WTC11 (cell line): ENCODE results near the gene SNX14.

ENCODE experiments used
- CBFB ChIP-seq: sonication (generic); formaldehyde crosslinking; IDR thresholded peaks from 2 replicates; pipeline ENCODE4 v1.8.1; 2022; ENCODE audit warnings: mild to moderate bottlenecking, low read depth, missing genetic modification reagents
- CREM ChIP-seq: sonication (generic); formaldehyde crosslinking; IDR thresholded peaks from 2 replicates; pipeline ENCODE4 v1.8.1; 2022; ENCODE audit warnings: mild to moderate bottlenecking, missing genetic modification reagents, moderate library complexity
- ELF4 ChIP-seq: sonication (generic); formaldehyde crosslinking; IDR thresholded peaks from 2 replicates; pipeline ENCODE4 v1.8.1; 2022; ENCODE audit warnings: low read depth, mild to moderate bottlenecking, moderate library complexity, missing genetic modification reagents
- IRF2 ChIP-seq: sonication (generic); formaldehyde crosslinking; IDR thresholded peaks from 2 replicates; pipeline ENCODE4 v1.8.0; 2022; ENCODE audit warnings: low read depth, missing genetic modification reagents, borderline replicate concordance
- NR3C1 ChIP-seq: sonication (generic); formaldehyde crosslinking; conservative IDR thresholded peaks from 2 replicates; pipeline ENCODE4 v1.8.1; 2023; ENCODE audit warnings: low read depth, mild to moderate bottlenecking, missing genetic modification reagents
- PRRX2 ChIP-seq: fragments of 250-450 bp; sonication (Bioruptor Pico); IDR thresholded peaks from 2 replicates; pipeline ENCODE4 v1.8.0; 2021; ENCODE audit warnings: mild to moderate bottlenecking
- TF ChIP-seq, protein P1 (sequence below): fragments of 200-600 bp; IDR thresholded peaks from 2 replicates; pipeline ENCODE4 v1.8.0; 2022; ENCODE audit warnings: antibody characterized with exemption
- TF ChIP-seq, protein P2 (sequence below): sonication (generic); formaldehyde crosslinking; IDR thresholded peaks from 2 replicates; pipeline ENCODE4 v1.8.1; 2023; ENCODE audit warnings: mild to moderate bottlenecking, missing genetic modification reagents
- TF ChIP-seq, protein P3 (sequence below): sonication (generic); formaldehyde crosslinking; IDR thresholded peaks from 2 replicates; pipeline ENCODE4 v1.8.1; 2023; ENCODE audit warnings: mild to moderate bottlenecking, missing genetic modification reagents
- TF ChIP-seq, protein P4 (sequence below): fragments of 250-450 bp; sonication (Bioruptor Pico); IDR thresholded peaks from 2 replicates; pipeline ENCODE4 v1.9.0; 2021; ENCODE audit warnings: moderate library complexity, mild to moderate bottlenecking, inconsistent platforms, borderline replicate concordance

DNA sequence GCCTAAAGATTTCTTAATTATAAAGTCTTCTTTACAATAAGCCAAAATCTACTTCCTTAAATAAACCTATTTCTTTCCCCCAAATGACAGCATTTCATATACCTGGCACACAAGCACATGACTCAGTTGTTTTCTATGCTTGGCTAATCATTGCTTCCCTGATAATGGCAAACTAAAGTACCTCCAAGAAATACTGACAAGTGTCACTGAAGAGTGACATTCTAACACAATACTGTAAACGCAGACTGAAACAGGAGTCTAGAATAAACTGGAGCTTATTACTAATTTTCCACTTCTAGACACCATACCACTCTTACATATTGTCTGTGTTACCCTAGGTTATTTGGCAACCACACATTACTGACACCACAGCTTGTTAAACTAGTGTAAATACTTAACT, 34.7 kb upstream of the SNX14 start:
- TF ChIP-seq, protein P1, sequence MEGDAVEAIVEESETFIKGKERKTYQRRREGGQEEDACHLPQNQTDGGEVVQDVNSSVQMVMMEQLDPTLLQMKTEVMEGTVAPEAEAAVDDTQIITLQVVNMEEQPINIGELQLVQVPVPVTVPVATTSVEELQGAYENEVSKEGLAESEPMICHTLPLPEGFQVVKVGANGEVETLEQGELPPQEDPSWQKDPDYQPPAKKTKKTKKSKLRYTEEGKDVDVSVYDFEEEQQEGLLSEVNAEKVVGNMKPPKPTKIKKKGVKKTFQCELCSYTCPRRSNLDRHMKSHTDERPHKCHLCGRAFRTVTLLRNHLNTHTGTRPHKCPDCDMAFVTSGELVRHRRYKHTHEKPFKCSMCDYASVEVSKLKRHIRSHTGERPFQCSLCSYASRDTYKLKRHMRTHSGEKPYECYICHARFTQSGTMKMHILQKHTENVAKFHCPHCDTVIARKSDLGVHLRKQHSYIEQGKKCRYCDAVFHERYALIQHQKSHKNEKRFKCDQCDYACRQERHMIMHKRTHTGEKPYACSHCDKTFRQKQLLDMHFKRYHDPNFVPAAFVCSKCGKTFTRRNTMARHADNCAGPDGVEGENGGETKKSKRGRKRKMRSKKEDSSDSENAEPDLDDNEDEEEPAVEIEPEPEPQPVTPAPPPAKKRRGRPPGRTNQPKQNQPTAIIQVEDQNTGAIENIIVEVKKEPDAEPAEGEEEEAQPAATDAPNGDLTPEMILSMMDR = no peak
- TF ChIP-seq CBFB (CRISPR knock-in tag) (no peak), PRRX2 (CRISPR knock-in tag) (no peak), CREM (no peak), IRF2 (CRISPR knock-in tag) (no peak), ELF4 (CRISPR knock-in tag) (no peak), NR3C1 (CRISPR knock-in tag) (no peak)
- TF ChIP-seq, protein P2, sequence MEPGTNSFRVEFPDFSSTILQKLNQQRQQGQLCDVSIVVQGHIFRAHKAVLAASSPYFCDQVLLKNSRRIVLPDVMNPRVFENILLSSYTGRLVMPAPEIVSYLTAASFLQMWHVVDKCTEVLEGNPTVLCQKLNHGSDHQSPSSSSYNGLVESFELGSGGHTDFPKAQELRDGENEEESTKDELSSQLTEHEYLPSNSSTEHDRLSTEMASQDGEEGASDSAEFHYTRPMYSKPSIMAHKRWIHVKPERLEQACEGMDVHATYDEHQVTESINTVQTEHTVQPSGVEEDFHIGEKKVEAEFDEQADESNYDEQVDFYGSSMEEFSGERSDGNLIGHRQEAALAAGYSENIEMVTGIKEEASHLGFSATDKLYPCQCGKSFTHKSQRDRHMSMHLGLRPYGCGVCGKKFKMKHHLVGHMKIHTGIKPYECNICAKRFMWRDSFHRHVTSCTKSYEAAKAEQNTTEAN (CRISPR knock-in tag) = no peak
- TF ChIP-seq, protein P3, sequence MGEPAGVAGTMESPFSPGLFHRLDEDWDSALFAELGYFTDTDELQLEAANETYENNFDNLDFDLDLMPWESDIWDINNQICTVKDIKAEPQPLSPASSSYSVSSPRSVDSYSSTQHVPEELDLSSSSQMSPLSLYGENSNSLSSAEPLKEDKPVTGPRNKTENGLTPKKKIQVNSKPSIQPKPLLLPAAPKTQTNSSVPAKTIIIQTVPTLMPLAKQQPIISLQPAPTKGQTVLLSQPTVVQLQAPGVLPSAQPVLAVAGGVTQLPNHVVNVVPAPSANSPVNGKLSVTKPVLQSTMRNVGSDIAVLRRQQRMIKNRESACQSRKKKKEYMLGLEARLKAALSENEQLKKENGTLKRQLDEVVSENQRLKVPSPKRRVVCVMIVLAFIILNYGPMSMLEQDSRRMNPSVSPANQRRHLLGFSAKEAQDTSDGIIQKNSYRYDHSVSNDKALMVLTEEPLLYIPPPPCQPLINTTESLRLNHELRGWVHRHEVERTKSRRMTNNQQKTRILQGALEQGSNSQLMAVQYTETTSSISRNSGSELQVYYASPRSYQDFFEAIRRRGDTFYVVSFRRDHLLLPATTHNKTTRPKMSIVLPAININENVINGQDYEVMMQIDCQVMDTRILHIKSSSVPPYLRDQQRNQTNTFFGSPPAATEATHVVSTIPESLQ (CRISPR knock-in tag) = no peak
- TF ChIP-seq, protein P4, sequence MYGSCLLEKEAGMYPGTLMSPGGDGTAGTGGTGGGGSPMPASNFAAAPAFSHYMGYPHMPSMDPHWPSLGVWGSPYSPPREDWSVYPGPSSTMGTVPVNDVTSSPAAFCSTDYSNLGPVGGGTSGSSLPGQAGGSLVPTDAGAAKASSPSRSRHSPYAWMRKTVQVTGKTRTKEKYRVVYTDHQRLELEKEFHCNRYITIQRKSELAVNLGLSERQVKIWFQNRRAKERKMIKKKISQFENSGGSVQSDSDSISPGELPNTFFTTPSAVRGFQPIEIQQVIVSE (CRISPR knock-in tag) = no peak
